Skeletal muscle tissue (tissue), 4 donors: Measurements from ENCODE around the gene CCNY. TPM values are rescaled to one million over a fixed set of nuclear protein-coding genes. Genes with fewer than 3 reads are reported as not detected.

Source experiments
- H3K27ac ChIP-seq: one replicate; pipeline ENCODE4 v1.7.0; 2013; ENCODE audit warnings: mild to moderate bottlenecking, low read depth, low read length, inconsistent platforms
- H3K27me3 ChIP-seq, 3 donors: one replicate each; pipeline ENCODE4 v1.7.0; 2013; ENCODE audit warnings: low read length in 3 of 3; ENCODE audit not compliant: control insufficient read depth in 3 of 3, insufficient read depth in 3 of 3
- H3K36me3 ChIP-seq, 3 donors: one replicate each; pipeline ENCODE4 v1.7.0; 2013; ENCODE audit warnings: low read length in 3 of 3; ENCODE audit not compliant: control insufficient read depth in 3 of 3, insufficient read depth in 3 of 3
- H3K4me1 ChIP-seq, 3 donors: one replicate each; pipeline ENCODE4 v1.7.0; 2013; ENCODE audit warnings: low read length in 3 of 3, mild to moderate bottlenecking in 3 of 3; ENCODE audit not compliant: control insufficient read depth in 3 of 3, insufficient read depth in 3 of 3
- H3K4me3 ChIP-seq, 3 donors: one replicate each; pipeline ENCODE4 v1.7.0; 2013; ENCODE audit warnings: low read length in 3 of 3
- H3K9ac ChIP-seq, 3 donors: one replicate each; pipeline ENCODE4 v1.7.0; 2013; ENCODE audit warnings: low read length in 3 of 3, mild to moderate bottlenecking in 3 of 3, moderate library complexity in 2 of 3, low read depth in 1 of 3
- H3K9me3 ChIP-seq, 3 donors: one replicate each; pipeline ENCODE4 v1.7.0; 2013; ENCODE audit warnings: low read length in 3 of 3; ENCODE audit not compliant: control insufficient read depth in 3 of 3
- total RNA-seq: library from RNA; depleted of rRNA; stranded (reverse); fragments of >200 nt; gene quantifications from one replicate; pipeline ENCODE4 v1.2.3, GENCODE V29; 2014
- donor health status: Osteomylitis.

The CCNY gene
- total RNA-seq, 1 donor from 2014 or later: 45.9 TPM

DNA sequence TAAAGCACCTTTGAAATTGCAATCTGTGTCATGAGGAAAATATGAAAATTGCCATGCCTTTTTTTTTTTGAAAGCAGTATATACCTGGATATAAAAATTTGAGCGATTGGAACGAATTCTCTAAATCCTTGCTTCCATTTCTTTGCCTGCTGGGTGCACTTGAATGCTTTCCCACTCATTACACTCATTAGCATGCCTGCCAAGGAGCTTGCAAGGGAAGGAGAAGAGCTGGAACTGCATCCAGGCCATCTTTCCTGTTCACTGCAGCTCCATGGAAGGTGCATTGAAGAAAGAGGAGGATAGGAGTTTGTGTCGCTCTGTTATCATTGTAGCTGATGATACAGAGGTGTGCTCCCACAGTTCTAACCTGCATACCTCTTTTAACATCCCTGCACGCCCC, 166.4 kb downstream of the CCNY start:
- Histone ChIP-seq H3K9me3 (no peaks in the 10 kb centered on the region), H3K27me3 (no peaks in the 10 kb centered on the region), H3K36me3 (no peaks in the 10 kb centered on the region), H3K4me1 (peaks cover 0 to 12% (median 11%) of the 10 kb centered on the region in 3 donors), H3K9ac (no peak overlapping the region), H3K27ac (no peak overlapping the region), H3K4me3 (no peak overlapping the region)

DNA sequence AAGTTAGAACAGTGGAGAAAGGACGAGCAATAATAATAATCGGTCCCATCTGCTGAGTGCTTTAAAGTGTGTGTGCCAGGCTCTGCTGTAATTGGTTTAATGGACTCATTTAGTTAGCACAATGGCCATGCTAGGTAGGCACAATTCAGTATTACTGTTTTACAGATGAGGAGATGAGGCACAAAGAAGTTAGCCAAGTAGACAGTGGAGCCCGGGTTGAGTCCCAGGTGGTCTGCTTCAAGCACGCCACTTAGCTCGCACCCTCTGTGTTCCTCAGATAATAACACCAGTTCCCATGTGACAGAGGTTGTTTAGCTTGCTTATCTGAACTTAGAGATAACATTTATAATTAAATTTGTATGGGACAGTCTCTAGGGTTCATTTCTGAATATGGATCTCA, 167.3 kb downstream of the CCNY start:
- Histone ChIP-seq H3K9ac (no peak overlapping the region), H3K4me3 (no peak overlapping the region), H3K27me3 (no peaks in the 10 kb centered on the region), H3K36me3 (no peaks in the 10 kb centered on the region), H3K9me3 (no peaks in the 10 kb centered on the region), H3K27ac (no peak overlapping the region), H3K4me1 (peaks cover 0 to 18% (median 12%) of the 10 kb centered on the region in 3 donors)

- Histone ChIP-seq H3K9ac (no peak overlapping the region), H3K36me3 (no peaks in the 10 kb centered on the region), H3K27ac (no peak overlapping the region), H3K4me3 (no peak overlapping the region), H3K4me1 (peaks cover 0 to 18% (median 11%) of the 10 kb centered on the region in 3 donors), H3K9me3 (no peaks in the 10 kb centered on the region), H3K27me3 (no peaks in the 10 kb centered on the region)
Observed at GRCh38 chr10:35504132-35504531, 167.8 kb downstream of the CCNY start.

DNA sequence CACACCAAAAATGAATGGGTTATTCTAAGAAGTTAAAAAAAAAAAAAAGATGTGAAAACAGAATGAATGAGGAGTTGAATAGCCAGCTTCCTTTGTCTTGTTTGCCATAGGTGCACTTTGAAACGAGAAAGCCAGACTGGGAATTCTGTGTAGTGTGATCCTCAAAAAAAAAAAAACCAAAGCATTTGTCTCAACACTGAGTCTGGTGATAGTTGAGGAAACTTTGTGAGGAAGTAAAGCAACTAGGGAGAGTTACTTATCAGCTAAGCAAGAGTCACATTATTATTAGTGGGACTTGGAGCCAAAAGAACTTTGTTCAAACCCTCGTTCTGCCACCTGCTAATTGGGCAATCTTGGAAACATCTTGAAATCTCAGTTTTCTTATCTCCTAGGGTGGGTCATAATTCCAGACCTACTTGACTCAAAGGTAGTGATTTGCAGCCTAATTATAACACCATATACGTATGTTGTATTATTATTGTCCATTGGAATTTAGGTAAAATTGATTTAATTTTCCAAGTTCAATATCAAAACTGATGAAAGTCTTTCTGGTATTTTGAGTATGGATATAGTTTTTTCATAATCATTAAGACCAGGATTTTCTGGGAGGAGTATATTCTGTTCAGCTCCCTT, 169.0 kb downstream of the CCNY start:
- H3K4me1 ChIP-seq: peaks cover 0 to 13% (median 2%) of the 10 kb centered on the region in 3 donors
- H3K36me3 ChIP-seq: no peaks in the 10 kb centered on the region
- H3K4me3 ChIP-seq: no peak overlapping the region
- H3K9ac ChIP-seq: no peak overlapping the region
- no peaks in the 10 kb centered on the region for H3K9me3 ChIP-seq
- H3K27me3 ChIP-seq: no peaks in the 10 kb centered on the region
- no peak overlapping the region for H3K27ac ChIP-seq

GRCh38 chr10:35506741-35507140, 170.4 kb downstream of the CCNY start:
- peaks cover 0 to 13% (median 2%) of the 10 kb centered on the region in 3 donors for H3K4me1 ChIP-seq
- H3K9ac ChIP-seq: no peak overlapping the region
- H3K36me3 ChIP-seq: peaks cover 0 to 7% (median 6%) of the 10 kb centered on the region in 3 donors
- H3K27ac ChIP-seq: no peak overlapping the region
- H3K9me3 ChIP-seq: no peaks in the 10 kb centered on the region
- H3K27me3 ChIP-seq: no peaks in the 10 kb centered on the region
- H3K4me3 ChIP-seq: no peak overlapping the region

DNA sequence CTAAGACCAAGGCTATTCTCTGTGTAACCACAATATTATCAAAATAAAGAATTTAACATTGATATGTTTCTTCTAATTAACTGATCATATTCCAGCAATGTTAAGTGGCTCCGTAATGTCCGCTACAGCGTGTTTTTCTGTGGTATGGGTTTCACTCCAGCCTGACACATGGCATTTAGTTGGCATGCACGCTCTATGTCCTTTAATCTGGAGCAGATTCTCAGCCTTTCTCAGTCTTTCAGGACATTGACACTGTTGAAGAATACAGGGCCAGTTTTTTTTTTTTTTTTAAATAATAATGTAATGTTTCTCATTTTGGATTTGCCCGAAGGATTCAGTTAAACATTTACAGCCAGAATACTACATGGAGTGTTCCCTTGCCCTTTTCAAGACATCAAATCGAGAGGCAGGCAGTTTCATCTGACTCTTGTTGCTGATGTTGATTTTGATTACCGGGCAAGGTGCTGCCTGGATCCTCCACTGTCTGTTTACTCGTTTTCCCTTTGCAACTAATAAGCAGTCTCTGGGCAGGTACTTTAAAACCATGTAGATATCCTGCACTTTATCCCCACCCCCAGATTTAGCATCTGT, 171.3 kb downstream of the CCNY start:
- H3K4me1 ChIP-seq: peaks cover 0 to 13% (median 2%) of the 10 kb centered on the region in 3 donors
- H3K36me3 ChIP-seq: peaks cover 0 to 7% (median 6%) of the 10 kb centered on the region in 3 donors
- no peak overlapping the region for H3K27ac ChIP-seq
- H3K9ac ChIP-seq: no peak overlapping the region
- no peaks in the 10 kb centered on the region for H3K9me3 ChIP-seq
- H3K4me3 ChIP-seq: no peak overlapping the region
- H3K27me3 ChIP-seq: no peaks in the 10 kb centered on the region

DNA sequence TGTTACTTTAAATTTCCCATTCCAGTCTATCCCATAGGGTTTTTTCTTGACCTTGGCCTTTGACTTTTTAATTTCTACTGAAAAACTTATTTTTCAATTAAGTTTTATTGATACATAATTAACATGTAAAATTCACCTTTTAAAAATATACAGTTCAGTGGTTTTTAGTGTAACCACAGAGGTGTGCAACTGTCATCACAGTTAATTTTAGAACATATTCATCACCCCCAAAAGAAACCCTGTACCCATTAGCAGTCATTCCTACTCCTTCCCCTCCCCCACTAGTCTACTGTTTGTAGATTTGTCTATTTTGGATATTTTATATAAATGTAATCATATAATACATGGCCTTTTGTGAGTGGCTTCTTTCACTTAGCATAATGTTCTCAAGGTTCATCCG, 172.3 kb downstream of the CCNY start:
- Histone ChIP-seq H3K36me3 (peaks cover 0 to 7% (median 6%) of the 10 kb centered on the region in 3 donors), H3K9me3 (no peaks in the 10 kb centered on the region), H3K27me3 (no peaks in the 10 kb centered on the region), H3K4me1 (peaks cover 0 to 13% (median 2%) of the 10 kb centered on the region in 3 donors), H3K27ac (no peak overlapping the region), H3K9ac (no peak overlapping the region), H3K4me3 (no peak overlapping the region)

- H3K9ac ChIP-seq: no peak overlapping the region
Observed at GRCh38 chr10:35510891-35511290, 174.6 kb downstream of the CCNY start.

DNA sequence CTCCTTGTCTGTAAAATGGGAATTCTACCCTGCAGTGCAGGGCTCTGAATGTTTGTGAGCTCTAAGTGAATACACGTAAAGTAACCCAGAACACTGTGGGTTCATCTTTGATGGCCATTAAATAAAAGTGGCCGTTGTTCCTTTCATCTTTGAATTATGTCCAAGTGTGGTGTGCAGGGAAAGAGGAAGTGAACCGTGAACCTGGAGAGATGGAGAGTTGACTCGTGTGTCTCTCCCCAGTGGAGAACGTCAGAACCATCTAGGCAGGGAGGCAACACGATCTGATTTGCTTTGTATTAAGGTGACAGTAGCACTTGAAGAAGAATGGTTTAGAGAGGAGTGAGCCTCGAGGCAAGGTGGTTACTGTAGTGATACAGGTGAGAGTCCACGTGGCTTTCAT, 175.3 kb downstream of the CCNY start:
- H3K27me3 ChIP-seq: no peaks in the 10 kb centered on the region
- no peak overlapping the region for H3K4me3 ChIP-seq
- H3K4me1 ChIP-seq: peaks cover 0 to 10% (median 2%) of the 10 kb centered on the region in 3 donors
- H3K36me3 ChIP-seq: peaks cover 0 to 7% (median 6%) of the 10 kb centered on the region in 3 donors
- no peak overlapping the region for H3K27ac ChIP-seq
- no peaks in the 10 kb centered on the region for H3K9me3 ChIP-seq
- H3K9ac ChIP-seq: no peak overlapping the region

More at GRCh38 chr10:35510891-35511290, 174.6 kb downstream of the CCNY start:
- Histone ChIP-seq H3K4me3 (no peak overlapping the region), H3K27ac (no peak overlapping the region), H3K36me3 (peaks cover 0 to 7% (median 6%) of the 10 kb centered on the region in 3 donors), H3K4me1 (peaks cover 0 to 13% (median 2%) of the 10 kb centered on the region in 3 donors), H3K27me3 (no peaks in the 10 kb centered on the region), H3K9me3 (no peaks in the 10 kb centered on the region)

- no peak overlapping the region for H3K9ac ChIP-seq
- H3K27ac ChIP-seq: no peak overlapping the region
- peaks cover 0 to 5% (median 4%) of the 10 kb centered on the region in 3 donors for H3K36me3 ChIP-seq
- H3K4me3 ChIP-seq: no peak overlapping the region
- no peaks in the 10 kb centered on the region for H3K27me3 ChIP-seq
- no peaks in the 10 kb centered on the region for H3K9me3 ChIP-seq
- peaks cover 0 to 9% (median 3%) of the 10 kb centered on the region in 3 donors for H3K4me1 ChIP-seq
Observed at GRCh38 chr10:35516102-35516670, 179.9 kb downstream of the CCNY start.
